Measurements from ENCODE around the gene BTN1A1.

GRCh38 chr6:26555505-26556262 is 55.6 kb downstream of the BTN1A1 start:
- TF ChIP-seq CTCF (IDR thresholded peaks at IDR 0.05) (no peak), POLR2A (IDR thresholded peaks at IDR 0.05) (no peak)
